HepG2 (cell line): ENCODE measurements around the gene SKIDA1. TPM values are rescaled to one million over a fixed set of nuclear protein-coding genes. Genes with fewer than 3 reads are reported as not detected.

Experiments
- HES4 ChIP-seq: sonication (generic); formaldehyde crosslinking; IDR thresholded peaks from 2 replicates; pipeline ENCODE4 v1.9.0; 2021; ENCODE audit warnings: mild to moderate bottlenecking, missing genetic modification reagents, borderline replicate concordance
- MBD4 ChIP-seq: IDR thresholded peaks from 2 replicates; pipeline ENCODE4 v1.6.1; 2012; ENCODE audit warnings: low read length, inconsistent platforms, borderline replicate concordance
- NR2F2 ChIP-seq: IDR thresholded peaks from 2 replicates; pipeline ENCODE4 v1.6.1; 2012; ENCODE audit warnings: low read depth, inconsistent platforms, borderline replicate concordance
- PHF8 ChIP-seq: sonication (generic); formaldehyde crosslinking; IDR thresholded peaks from 2 replicates; pipeline ENCODE4 v1.5.0; 2020; ENCODE audit warnings: missing genetic modification reagents
- REST ChIP-seq, 2 experiments: IDR thresholded peaks; 2 replicates each; pipeline ENCODE4 v1.6.1; 2011 to 2012; ENCODE audit warnings: low read length in 2 of 2, borderline replicate concordance in 1 of 2, low read depth in 1 of 2, mild to moderate bottlenecking in 1 of 2, moderate library complexity in 1 of 2
- SMAD3 ChIP-seq: sonication (generic); formaldehyde crosslinking; IDR thresholded peaks from 2 replicates; pipeline ENCODE4 v1.4.0; 2020; ENCODE audit warnings: missing genetic modification reagents
- ZNF333 ChIP-seq: sonication (generic); formaldehyde crosslinking; IDR thresholded peaks from 2 replicates; pipeline ENCODE4 v1.4.0; 2020; ENCODE audit warnings: mild to moderate bottlenecking, missing genetic modification reagents, borderline replicate concordance
- ZNF543 ChIP-seq: sonication (generic); formaldehyde crosslinking; IDR thresholded peaks from 2 replicates; pipeline ENCODE4 v1.4.0; 2020; ENCODE audit warnings: mild to moderate bottlenecking, missing genetic modification reagents
- ZNF574 ChIP-seq: sonication (generic); formaldehyde crosslinking; IDR thresholded peaks from 2 replicates; pipeline ENCODE4 v1.4.0; 2020; ENCODE audit warnings: missing genetic modification reagents
- ZNF7 ChIP-seq: IDR thresholded peaks from 2 replicates; pipeline ENCODE4 v1.6.1; 2016; ENCODE audit warnings: missing biosample characterization, missing genetic modification reagents
- ZNF747 ChIP-seq: sonication (generic); formaldehyde crosslinking; IDR thresholded peaks from 2 replicates; pipeline ENCODE4 v1.8.1; 2023; ENCODE audit warnings: missing genetic modification reagents, mild to moderate bottlenecking, borderline replicate concordance
- polyA plus RNA-seq, 8 experiments: library from polyadenylated mRNA; depleted of rRNA in 3 of 8; stranded (reverse) in 7 of 8; unstranded in 1 of 8; fragments of >200 nt; fragmentation: Illumina TruSeq in 4 of 8; extraction: Trizol in 4 of 8; gene quantifications; 2 replicates each; pipeline versions ENCODE4 v1.2.1 to v1.2.3, GENCODE V29; 2011 to 2016; ENCODE audit warnings: low read depth in 4 of 8, missing spikeins in 1 of 8, mixed read lengths in 1 of 8; ENCODE audit not compliant: insufficient read depth in 1 of 8
- total RNA-seq, 5 experiments: library from RNA; depleted of rRNA; stranded (reverse); fragments of >200 nt; fragmentation: Illumina TruSeq; extraction: Trizol; gene quantifications; 2 replicates each; pipeline ENCODE4 v1.2.3, GENCODE V29; 2016; ENCODE audit warnings: low read depth in 1 of 5
- TF ChIP-seq, protein P1 (sequence below): sonication (generic); formaldehyde crosslinking; IDR thresholded peaks from 2 replicates; pipeline ENCODE4 v1.4.0; 2020; ENCODE audit warnings: missing genetic modification reagents
- TF ChIP-seq, protein P2 (sequence below): sonication (generic); formaldehyde crosslinking; IDR thresholded peaks from 2 replicates; pipeline ENCODE4 v1.5.0; 2020; ENCODE audit warnings: mild to moderate bottlenecking, missing genetic modification reagents

SKIDA1 gene
- total and polyA plus RNA-seq, 2 of the 13 experiments (the other 11 are each of a cell fraction or from before 2014, with no cell fraction given) = 0.73 to 1.5 TPM

GRCh38 chr10:21505711-21506278 is 19.7 kb downstream of the SKIDA1 start (continued):
- TF ChIP-seq ZNF747 = peak; percentile 97
- TF ChIP-seq, protein P1, sequence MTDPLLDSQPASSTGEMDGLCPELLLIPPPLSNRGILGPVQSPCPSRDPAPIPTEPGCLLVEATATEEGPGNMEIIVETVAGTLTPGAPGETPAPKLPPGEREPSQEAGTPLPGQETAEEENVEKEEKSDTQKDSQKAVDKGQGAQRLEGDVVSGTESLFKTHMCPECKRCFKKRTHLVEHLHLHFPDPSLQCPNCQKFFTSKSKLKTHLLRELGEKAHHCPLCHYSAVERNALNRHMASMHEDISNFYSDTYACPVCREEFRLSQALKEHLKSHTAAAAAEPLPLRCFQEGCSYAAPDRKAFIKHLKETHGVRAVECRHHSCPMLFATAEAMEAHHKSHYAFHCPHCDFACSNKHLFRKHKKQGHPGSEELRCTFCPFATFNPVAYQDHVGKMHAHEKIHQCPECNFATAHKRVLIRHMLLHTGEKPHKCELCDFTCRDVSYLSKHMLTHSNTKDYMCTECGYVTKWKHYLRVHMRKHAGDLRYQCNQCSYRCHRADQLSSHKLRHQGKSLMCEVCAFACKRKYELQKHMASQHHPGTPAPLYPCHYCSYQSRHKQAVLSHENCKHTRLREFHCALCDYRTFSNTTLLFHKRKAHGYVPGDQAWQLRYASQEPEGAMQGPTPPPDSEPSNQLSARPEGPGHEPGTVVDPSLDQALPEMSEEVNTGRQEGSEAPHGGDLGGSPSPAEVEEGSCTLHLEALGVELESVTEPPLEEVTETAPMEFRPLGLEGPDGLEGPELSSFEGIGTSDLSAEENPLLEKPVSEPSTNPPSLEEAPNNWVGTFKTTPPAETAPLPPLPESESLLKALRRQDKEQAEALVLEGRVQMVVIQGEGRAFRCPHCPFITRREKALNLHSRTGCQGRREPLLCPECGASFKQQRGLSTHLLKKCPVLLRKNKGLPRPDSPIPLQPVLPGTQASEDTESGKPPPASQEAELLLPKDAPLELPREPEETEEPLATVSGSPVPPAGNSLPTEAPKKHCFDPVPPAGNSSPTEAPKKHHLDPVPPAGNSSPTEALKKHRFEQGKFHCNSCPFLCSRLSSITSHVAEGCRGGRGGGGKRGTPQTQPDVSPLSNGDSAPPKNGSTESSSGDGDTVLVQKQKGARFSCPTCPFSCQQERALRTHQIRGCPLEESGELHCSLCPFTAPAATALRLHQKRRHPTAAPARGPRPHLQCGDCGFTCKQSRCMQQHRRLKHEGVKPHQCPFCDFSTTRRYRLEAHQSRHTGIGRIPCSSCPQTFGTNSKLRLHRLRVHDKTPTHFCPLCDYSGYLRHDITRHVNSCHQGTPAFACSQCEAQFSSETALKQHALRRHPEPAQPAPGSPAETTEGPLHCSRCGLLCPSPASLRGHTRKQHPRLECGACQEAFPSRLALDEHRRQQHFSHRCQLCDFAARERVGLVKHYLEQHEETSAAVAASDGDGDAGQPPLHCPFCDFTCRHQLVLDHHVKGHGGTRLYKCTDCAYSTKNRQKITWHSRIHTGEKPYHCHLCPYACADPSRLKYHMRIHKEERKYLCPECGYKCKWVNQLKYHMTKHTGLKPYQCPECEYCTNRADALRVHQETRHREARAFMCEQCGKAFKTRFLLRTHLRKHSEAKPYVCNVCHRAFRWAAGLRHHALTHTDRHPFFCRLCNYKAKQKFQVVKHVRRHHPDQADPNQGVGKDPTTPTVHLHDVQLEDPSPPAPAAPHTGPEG (CRISPR knock-in tag) = 0 out of 2 replicates have a peak, but pooled peaks have one; percentile 22
- TF ChIP-seq ZNF574 (CRISPR knock-in tag) = peak; percentile 82
- peak; percentile 95 for TF ChIP-seq NR2F2
- peak in 1 of 2 experiments; percentile 84; a peak in 2 of 4 replicates for TF ChIP-seq REST (IDR thresholded peaks at IDR 0.05; ENCODE audit: borderline replicate concordance in 1 of 2, low read depth in 1 of 2, low read length in 2 of 2)
- no peak for TF ChIP-seq HES4 (CRISPR knock-in tag)
- peak; percentile 68; the same call in 1 of the 2 replicates for TF ChIP-seq ZNF543 (CRISPR knock-in tag)
- peak; percentile 96; the same call in 1 of the 2 replicates for TF ChIP-seq SMAD3 (CRISPR knock-in tag)
- TF ChIP-seq ZNF7 (CRISPR knock-in tag) = no peak; the same call in 1 of the 2 replicates
- peak; percentile 85; the same call in 1 of the 2 replicates for TF ChIP-seq MBD4
- TF ChIP-seq PHF8 = peak; percentile 57; the same call in 1 of the 2 replicates
- TF ChIP-seq, protein P2, sequence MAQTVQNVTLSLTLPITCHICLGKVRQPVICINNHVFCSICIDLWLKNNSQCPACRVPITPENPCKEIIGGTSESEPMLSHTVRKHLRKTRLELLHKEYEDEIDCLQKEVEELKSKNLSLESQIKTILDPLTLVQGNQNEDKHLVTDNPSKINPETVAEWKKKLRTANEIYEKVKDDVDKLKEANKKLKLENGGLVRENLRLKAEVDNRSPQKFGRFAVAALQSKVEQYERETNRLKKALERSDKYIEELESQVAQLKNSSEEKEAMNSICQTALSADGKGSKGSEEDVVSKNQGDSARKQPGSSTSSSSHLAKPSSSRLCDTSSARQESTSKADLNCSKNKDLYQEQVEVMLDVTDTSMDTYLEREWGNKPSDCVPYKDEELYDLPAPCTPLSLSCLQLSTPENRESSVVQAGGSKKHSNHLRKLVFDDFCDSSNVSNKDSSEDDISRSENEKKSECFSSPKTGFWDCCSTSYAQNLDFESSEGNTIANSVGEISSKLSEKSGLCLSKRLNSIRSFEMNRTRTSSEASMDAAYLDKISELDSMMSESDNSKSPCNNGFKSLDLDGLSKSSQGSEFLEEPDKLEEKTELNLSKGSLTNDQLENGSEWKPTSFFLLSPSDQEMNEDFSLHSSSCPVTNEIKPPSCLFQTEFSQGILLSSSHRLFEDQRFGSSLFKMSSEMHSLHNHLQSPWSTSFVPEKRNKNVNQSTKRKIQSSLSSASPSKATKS (CRISPR knock-in tag) = peak; percentile 84; the same call in 1 of the 2 replicates
- TF ChIP-seq ZNF333 (CRISPR knock-in tag) = peak; percentile 43; the same call in 1 of the 2 replicates
